Activated CD8-positive, alpha-beta memory T cell treated with anti-CD3 and anti-CD28 coated beads, Interleukin-2, amount 10 ng/mL, durations not matched to agents 7 days and 5 days (primary cell): ENCODE results near the gene MAP4K4. TPM values are rescaled to one million over a fixed set of nuclear protein-coding genes. Genes with fewer than 3 reads are reported as not detected.

ENCODE experiments used
- ATAC-seq: fragments of 150-1000 bp; cut with Tn5 transposase; one replicate; pipeline ENCODE4 v1.10.0; 2021; ENCODE audit warnings: moderate library complexity
- CTCF ChIA-PET: fragments of 350-600 bp; sonication (Branson Sonifier 250); formaldehyde crosslinking; loops from one replicate; lab custom pipeline; 2021; ENCODE audit warnings: antibody characterized with exemption; lab: Charles Lee
- DNase-seq: peaks from one replicate; pipeline ENCODE4 v3.0.0-alpha.2; 2020
- H3K27ac Mint-ChIP-seq: one replicate; pipeline ENCODE4 v1.8.0; 2021; ENCODE audit warnings: mild to moderate bottlenecking, mixed read lengths
- H3K27me3 Mint-ChIP-seq: one replicate; pipeline ENCODE4 v1.8.0; 2021; ENCODE audit warnings: mixed read lengths
- H3K36me3 Mint-ChIP-seq: one replicate; pipeline ENCODE4 v1.8.0; 2021; ENCODE audit warnings: mild to moderate bottlenecking, mixed read lengths
- H3K4me1 Mint-ChIP-seq: one replicate; pipeline ENCODE4 v1.8.0; 2021; ENCODE audit warnings: mixed read lengths
- H3K4me3 Mint-ChIP-seq: one replicate; pipeline ENCODE4 v1.8.0; 2021; ENCODE audit warnings: mild to moderate bottlenecking, moderate library complexity, mixed read lengths
- H3K9me3 Mint-ChIP-seq: one replicate; pipeline ENCODE4 v1.8.0; 2022; ENCODE audit warnings: low read depth, mixed read lengths
- total RNA-seq, 2 experiments: library from RNA; stranded (reverse); gene quantifications; one replicate each; pipeline ENCODE4 v1.2.3, GENCODE V29; 2021

The MAP4K4 gene
- total RNA-seq, 2 experiments from 2014 or later: 42.8 to 45.9 TPM

- ATAC-seq (no peak), DNase-seq (no peak)
- Mint-ChIP-seq H3K9me3 (no peaks in the 10 kb centered on the region), H3K4me1 (peaks cover 17% of the 10 kb centered on the region), H3K36me3 (peaks cover 8% of the 10 kb centered on the region), H3K27ac (no peak overlapping the region), H3K4me3 (no peak overlapping the region), H3K27me3 (no peaks in the 10 kb centered on the region)
- CTCF ChIA-PET: no interaction called here
Measured at GRCh38 chr2:101805152-101806088, 107.9 kb downstream of the MAP4K4 start.

GRCh38 chr2:101806123-101806522, 108.6 kb downstream of the MAP4K4 start:
- Mint-ChIP-seq H3K27ac (no peak overlapping the region), H3K4me3 (no peak overlapping the region), H3K9me3 (no peaks in the 10 kb centered on the region), H3K4me1 (peaks cover 17% of the 10 kb centered on the region), H3K27me3 (no peaks in the 10 kb centered on the region), H3K36me3 (peaks cover 8% of the 10 kb centered on the region)
- no peak for DNase-seq
- no peak for ATAC-seq
- CTCF ChIA-PET: interaction anchor here (1.5 kb wide), 1 partner anchor 19 kb away, joined by 4 read pairs; no protein-coding TSS in a partner anchor

GRCh38 chr2:101806701-101807100, 109.2 kb downstream of the MAP4K4 start:
- CTCF ChIA-PET: interaction anchor here (0.6 to 1.5 kb wide), 3 partner anchors 15 to 149 kb away, joined by 3 to 4 read pairs (median 3); no protein-coding TSS in a partner anchor
- Mint-ChIP-seq H3K27me3 (no peaks in the 10 kb centered on the region), H3K4me3 (no peak overlapping the region), H3K27ac (peak overlapping the region; percentile 16), H3K36me3 (peaks cover 12% of the 10 kb centered on the region), H3K9me3 (no peaks in the 10 kb centered on the region), H3K4me1 (peaks cover 17% of the 10 kb centered on the region)
- no peak for DNase-seq
- ATAC-seq: no peak

GRCh38 chr2:101807242-101807641, 109.7 kb downstream of the MAP4K4 start:
- Mint-ChIP-seq H3K4me1 (peaks cover 17% of the 10 kb centered on the region), H3K9me3 (no peaks in the 10 kb centered on the region), H3K36me3 (peaks cover 12% of the 10 kb centered on the region), H3K27me3 (no peaks in the 10 kb centered on the region), H3K27ac (no peak overlapping the region), H3K4me3 (no peak overlapping the region)
- CTCF ChIA-PET: interaction anchor here (0.6 to 1.5 kb wide), 3 partner anchors 15 to 148 kb away, joined by 3 to 4 read pairs (median 3); no protein-coding TSS in a partner anchor
- DNase-seq (no peak), ATAC-seq (no peak)

- Mint-ChIP-seq H3K36me3 (peaks cover 12% of the 10 kb centered on the region), H3K27me3 (no peaks in the 10 kb centered on the region), H3K9me3 (no peaks in the 10 kb centered on the region), H3K4me1 (peaks cover 17% of the 10 kb centered on the region), H3K27ac (no peak overlapping the region), H3K4me3 (no peak overlapping the region)
- DNase-seq (no peak), ATAC-seq (no peak)
- CTCF ChIA-PET: no interaction called here
Measured at GRCh38 chr2:101808006-101808562, 110.6 kb downstream of the MAP4K4 start.

- Mint-ChIP-seq H3K27me3 (no peaks in the 10 kb centered on the region), H3K4me1 (peaks cover 20% of the 10 kb centered on the region)
Measured at GRCh38 chr2:101809698-101810097, 112.2 kb downstream of the MAP4K4 start.

GRCh38 chr2:101811226-101812015, 113.9 kb downstream of the MAP4K4 start:
- ATAC-seq (no peak), DNase-seq (no peak)
- Mint-ChIP-seq H3K27me3 (no peaks in the 10 kb centered on the region), H3K4me3 (no peak overlapping the region), H3K27ac (no peak overlapping the region), H3K4me1 (peaks cover 10% of the 10 kb centered on the region), H3K9me3 (no peaks in the 10 kb centered on the region), H3K36me3 (peaks cover 13% of the 10 kb centered on the region)
- CTCF ChIA-PET: no interaction called here

More at GRCh38 chr2:101809698-101810097, 112.2 kb downstream of the MAP4K4 start:
- no peak for ATAC-seq
- no peak for DNase-seq
- CTCF ChIA-PET: no interaction called here
- Mint-ChIP-seq H3K9me3 (no peaks in the 10 kb centered on the region), H3K27ac (no peak overlapping the region), H3K4me3 (no peak overlapping the region), H3K36me3 (peaks cover 13% of the 10 kb centered on the region)

- H3K9me3 Mint-ChIP-seq: no peaks in the 10 kb centered on the region
- DNase-seq (no peak), ATAC-seq (no peak)
- H3K4me1 Mint-ChIP-seq: peaks cover 5% of the 10 kb centered on the region
- H3K27me3 Mint-ChIP-seq: no peaks in the 10 kb centered on the region
- no peak overlapping the region for H3K4me3 Mint-ChIP-seq
- H3K27ac Mint-ChIP-seq: no peak overlapping the region
- H3K36me3 Mint-ChIP-seq: peaks cover 10% of the 10 kb centered on the region
- CTCF ChIA-PET: no interaction called here
Measured at GRCh38 chr2:101812226-101812625, 114.7 kb downstream of the MAP4K4 start.

- Mint-ChIP-seq H3K9me3 (no peaks in the 10 kb centered on the region), H3K4me3 (no peak overlapping the region), H3K27me3 (no peaks in the 10 kb centered on the region), H3K4me1 (peaks cover 14% of the 10 kb centered on the region), H3K27ac (no peak overlapping the region), H3K36me3 (peaks cover 5% of the 10 kb centered on the region)
- CTCF ChIA-PET: interaction anchor here (1.3 to 1.5 kb wide), 2 partner anchors 16 to 19 kb away, joined by 3 to 4 read pairs; no protein-coding TSS in a partner anchor
- ATAC-seq (no peak), DNase-seq (no peak)
Measured at GRCh38 chr2:101814752-101815151, 117.2 kb downstream of the MAP4K4 start.

- no peak overlapping the region for H3K27ac Mint-ChIP-seq
- no peak overlapping the region for H3K4me3 Mint-ChIP-seq
- peaks cover 5% of the 10 kb centered on the region for H3K36me3 Mint-ChIP-seq
- DNase-seq (no peak), ATAC-seq (no peak)
- peaks cover 17% of the 10 kb centered on the region for H3K4me1 Mint-ChIP-seq
- CTCF ChIA-PET: interaction anchor here (1.3 to 1.5 kb wide), 2 partner anchors 16 to 18 kb away, joined by 3 to 4 read pairs; no protein-coding TSS in a partner anchor
- no peaks in the 10 kb centered on the region for H3K27me3 Mint-ChIP-seq
- H3K9me3 Mint-ChIP-seq: no peaks in the 10 kb centered on the region
Measured at GRCh38 chr2:101815154-101815553, 117.6 kb downstream of the MAP4K4 start.

GRCh38 chr2:101815739-101816391, 118.4 kb downstream of the MAP4K4 start:
- Mint-ChIP-seq H3K4me1 (peaks cover 24% of the 10 kb centered on the region), H3K36me3 (peaks cover 5% of the 10 kb centered on the region), H3K27me3 (no peaks in the 10 kb centered on the region), H3K4me3 (no peak overlapping the region), H3K9me3 (no peaks in the 10 kb centered on the region), H3K27ac (no peak overlapping the region)
- no peak for ATAC-seq
- no peak for DNase-seq
- CTCF ChIA-PET: interaction anchor here (1.3 to 1.5 kb wide), 2 partner anchors 15 to 18 kb away, joined by 3 to 4 read pairs; no protein-coding TSS in a partner anchor

- CTCF ChIA-PET: interaction anchor here (1.1 to 1.5 kb wide), 2 partner anchors 17 to 46 kb away, joined by 3 to 4 read pairs; no protein-coding TSS in a partner anchor
- Mint-ChIP-seq H3K36me3 (peaks cover 2% of the 10 kb centered on the region), H3K4me3 (no peak overlapping the region), H3K4me1 (peaks cover 26% of the 10 kb centered on the region), H3K27ac (no peak overlapping the region), H3K27me3 (no peaks in the 10 kb centered on the region), H3K9me3 (no peaks in the 10 kb centered on the region)
- ATAC-seq: no peak
- DNase-seq: no peak
Measured at GRCh38 chr2:101816598-101816997, 119.1 kb downstream of the MAP4K4 start.
